Loucy (cell line): ENCODE measurements around the gene RBFOX2.
A peak's percentile ranks its signal among the peaks of the same experiment; 100 is the strongest.

Experiments used
- H2AFZ ChIP-seq: fragments of 200-600 bp; sonication (generic); 2 replicates; pipeline ENCODE4 v1.6.0; 2016; ENCODE audit warnings: antibody characterized with exemption, mild to moderate bottlenecking, low read length, moderate library complexity
- H3F3A ChIP-seq: fragments of 200-600 bp; 2 replicates; pipeline ENCODE4 v1.6.0; 2016; ENCODE audit warnings: antibody characterized with exemption, low read depth, mild to moderate bottlenecking
- H3K27me3 ChIP-seq: fragments of 200-600 bp; sonication (generic); 2 replicates; pipeline ENCODE4 v1.6.1; 2014; ENCODE audit warnings: low read length, mild to moderate bottlenecking; ENCODE audit not compliant: insufficient read depth, poor library complexity, severe bottlenecking
- H3K36me3 ChIP-seq: fragments of 200-600 bp; sonication (generic); 2 replicates; pipeline ENCODE4 v1.6.1; 2016; ENCODE audit warnings: low read length; ENCODE audit not compliant: insufficient read depth
- H3K4me1 ChIP-seq: fragments of 200-600 bp; sonication (generic); 2 replicates; pipeline ENCODE4 v1.5.1; 2014; ENCODE audit warnings: low read length, mild to moderate bottlenecking; ENCODE audit not compliant: insufficient read depth, poor library complexity, severe bottlenecking
- H3K4me2 ChIP-seq: fragments of 200-600 bp; sonication (generic); 2 replicates; pipeline ENCODE4 v1.6.0; 2014; ENCODE audit warnings: antibody characterized with exemption, low read length, low read depth, mild to moderate bottlenecking; ENCODE audit not compliant: poor library complexity, severe bottlenecking
- H3K4me3 ChIP-seq: fragments of 200-600 bp; sonication (generic); 2 replicates; pipeline ENCODE4 v1.5.1; 2014; ENCODE audit warnings: low read length, mild to moderate bottlenecking, mixed read lengths; ENCODE audit not compliant: poor library complexity, severe bottlenecking
- H3K79me2 ChIP-seq: fragments of 200-600 bp; sonication (generic); 2 replicates; pipeline ENCODE4 v1.6.1; 2014; ENCODE audit warnings: low read length; ENCODE audit not compliant: insufficient read depth
- H3K9ac ChIP-seq: fragments of 200-600 bp; sonication (generic); 2 replicates; pipeline ENCODE4 v1.6.0; 2014; ENCODE audit warnings: mild to moderate bottlenecking, low read depth, low read length, moderate library complexity; ENCODE audit not compliant: poor library complexity, severe bottlenecking
- H3K9me2 ChIP-seq: fragments of 200-600 bp; sonication (generic); replicated peaks from 2 replicates; pipeline ENCODE4 v1.6.1; 2016; ENCODE audit warnings: low read depth, low read length, mixed read lengths
- H3K9me3 ChIP-seq: fragments of 200-600 bp; sonication (generic); 2 replicates; pipeline ENCODE4 v1.6.1; 2014; ENCODE audit warnings: mild to moderate bottlenecking, antibody characterized with exemption, low read length, low read depth; ENCODE audit not compliant: insufficient read depth
- H4K20me1 ChIP-seq: fragments of 200-600 bp; sonication (generic); 2 replicates; pipeline ENCODE4 v1.6.0; 2014; ENCODE audit warnings: antibody characterized with exemption, low read length, mild to moderate bottlenecking; ENCODE audit not compliant: insufficient read depth, poor library complexity, severe bottlenecking
- CTCF ChIP-seq: fragments of 200-600 bp; sonication (generic); conservative IDR thresholded peaks from 2 replicates; pipeline ENCODE4 v1.5.1; 2014; ENCODE audit warnings: mild to moderate bottlenecking, antibody characterized with exemption, low read length
- EZH2phosphoT487 ChIP-seq: fragments of 200-600 bp; IDR thresholded peaks from 2 replicates; pipeline ENCODE4 v1.6.1; 2018; ENCODE audit warnings: antibody characterized with exemption, mild to moderate bottlenecking, moderate library complexity, borderline replicate concordance

The RBFOX2 gene

GRCh38 chr22:35830305-35830704, 198.3 kb downstream of the RBFOX2 start:
- TF ChIP-seq CTCF, result no peak
- TF ChIP-seq EZH2phosphoT487, result no peak
- Histone ChIP-seq H3F3A (no peaks in the 10 kb centered on the region), H4K20me1 (no peaks in the 10 kb centered on the region), H3K36me3 (no peaks in the 10 kb centered on the region), H3K4me1 (no peaks in the 10 kb centered on the region), H2AFZ (no peak overlapping the region), H3K27me3 (no peaks in the 10 kb centered on the region), H3K9me3 (no peaks in the 10 kb centered on the region), H3K4me2 (no peak overlapping the region), H3K79me2 (no peaks in the 10 kb centered on the region), H3K9ac (no peak overlapping the region), H3K4me3 (no peak overlapping the region), H3K9me2 (no peaks in the 10 kb centered on the region)

GRCh38 chr22:35824256-35824655, 204.4 kb downstream of the RBFOX2 start:
- Histone ChIP-seq H3F3A (peaks cover 7% of the 10 kb centered on the region; the same call in 1 of the 2 replicates), H3K4me3 (no peak overlapping the region), H3K9me3 (no peaks in the 10 kb centered on the region), H3K4me2 (no peak overlapping the region), H3K9ac (no peak overlapping the region), H3K79me2 (no peaks in the 10 kb centered on the region), H3K4me1 (peaks cover 25% of the 10 kb centered on the region), H3K36me3 (no peaks in the 10 kb centered on the region), H2AFZ (no peak overlapping the region), H3K27me3 (no peaks in the 10 kb centered on the region), H4K20me1 (no peaks in the 10 kb centered on the region), H3K9me2 (no peaks in the 10 kb centered on the region)
- no peak for TF ChIP-seq CTCF
- TF ChIP-seq EZH2phosphoT487, result no peak

- Histone ChIP-seq H3K9me3 (no peaks in the 10 kb centered on the region), H3K4me2 (peak overlapping the region; percentile 43), H3K79me2 (no peaks in the 10 kb centered on the region), H4K20me1 (no peaks in the 10 kb centered on the region), H3K36me3 (no peaks in the 10 kb centered on the region), H3K4me3 (peak overlapping the region; percentile 7), H3F3A (peaks cover 7% of the 10 kb centered on the region; the same call in 1 of the 2 replicates), H2AFZ (no peak overlapping the region), H3K27me3 (no peaks in the 10 kb centered on the region), H3K9me2 (no peaks in the 10 kb centered on the region), H3K4me1 (peaks cover 25% of the 10 kb centered on the region), H3K9ac (no peak overlapping the region)
- TF ChIP-seq CTCF (no peak), EZH2phosphoT487 (no peak)
Measured at GRCh38 chr22:35821654-35822053, 207.0 kb downstream of the RBFOX2 start.
